GM18519 (cell line): Measurements from ENCODE around the gene FLT1.

Experiments used
- ATAC-seq: cut with Tn5 transposase; IDR thresholded peaks from one replicate; pipeline ENCODE4 v1.9.1; 2021; ENCODE audit warnings: mild to moderate bottlenecking, moderate library complexity; ENCODE audit not compliant: unreplicated experiment, low FRiP score

Gene FLT1

GRCh38 chr13:28273919-28274318 lies 221.0 kb downstream of the FLT1 start:
- no peak for ATAC-seq

DNA sequence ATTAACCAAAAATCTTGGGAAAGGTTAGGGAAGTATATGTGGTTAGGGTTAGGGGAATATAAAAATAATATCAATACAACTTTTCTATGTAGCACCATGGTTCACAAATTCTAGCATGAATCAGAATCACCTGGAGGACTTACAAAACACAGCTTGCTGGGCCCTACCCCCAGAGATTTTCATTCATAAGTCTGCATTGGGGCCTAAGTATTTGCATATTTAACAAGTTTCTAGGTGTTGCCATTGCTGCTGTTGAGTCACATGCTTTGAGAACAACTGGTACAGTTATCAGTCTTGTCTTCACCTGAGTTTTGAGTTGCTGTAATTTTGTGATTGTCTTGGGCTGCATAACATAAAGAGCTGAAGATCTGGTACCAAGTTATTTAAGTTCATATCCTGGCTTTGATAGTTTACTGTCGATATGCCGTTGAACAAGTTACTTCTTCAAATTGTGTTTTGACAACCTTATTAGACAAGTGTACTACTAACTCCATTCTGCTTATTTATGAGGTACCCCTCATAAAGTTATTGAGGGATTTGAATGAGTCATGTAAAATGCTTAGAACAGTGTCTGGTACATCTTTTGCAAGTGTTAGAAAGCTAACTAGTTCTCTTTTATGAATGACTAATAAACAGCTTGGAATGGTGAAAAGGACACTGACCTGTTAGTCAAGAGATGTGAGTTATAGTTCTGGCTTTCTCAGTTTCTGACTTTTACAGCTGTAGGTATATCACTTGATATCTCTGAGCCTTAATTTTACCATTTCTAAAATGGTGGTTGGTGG lies 223.7 kb downstream of the FLT1 start:
- ATAC-seq: no peak

DNA sequence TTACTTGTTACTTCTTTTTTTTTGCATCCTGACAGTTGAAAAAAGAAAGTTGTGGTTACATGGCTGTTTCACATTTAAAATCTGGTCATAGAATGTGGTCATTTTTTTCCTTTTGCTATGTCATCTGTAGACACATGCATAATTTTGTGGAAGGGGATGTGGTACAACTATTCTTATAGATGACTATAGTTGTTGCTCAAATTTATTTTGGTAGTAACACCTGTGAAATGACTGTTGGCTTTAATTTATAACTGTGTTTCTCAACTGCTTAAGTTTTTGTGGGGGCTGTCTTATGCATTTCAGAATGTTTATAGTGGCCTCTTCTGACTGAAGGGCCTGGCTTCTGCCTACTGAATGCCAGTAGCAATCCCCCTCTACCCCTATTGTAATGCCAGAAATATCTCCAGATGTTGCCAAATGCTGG lies 226.1 kb downstream of the FLT1 start:
- peak; percentile 95 for ATAC-seq

DNA sequence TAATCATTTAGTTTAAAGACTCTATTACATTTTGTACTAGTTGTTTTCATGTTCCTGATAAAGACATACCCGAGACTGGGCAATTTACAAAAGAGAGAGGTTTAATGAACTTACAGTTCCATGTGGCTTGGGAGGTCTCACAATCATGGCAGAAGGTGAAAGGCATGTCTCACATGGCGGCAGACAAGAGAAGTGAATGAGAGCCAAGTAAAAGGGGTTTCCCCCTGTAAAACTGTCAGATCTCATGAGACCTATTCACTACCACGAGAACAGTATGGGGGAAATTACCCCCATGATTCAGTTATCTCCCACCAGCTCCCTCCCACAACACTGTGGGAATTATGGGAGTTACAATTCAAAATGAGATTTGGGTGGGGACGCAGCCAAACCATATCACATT lies 227.4 kb downstream of the FLT1 start:
- ATAC-seq: no peak

DNA sequence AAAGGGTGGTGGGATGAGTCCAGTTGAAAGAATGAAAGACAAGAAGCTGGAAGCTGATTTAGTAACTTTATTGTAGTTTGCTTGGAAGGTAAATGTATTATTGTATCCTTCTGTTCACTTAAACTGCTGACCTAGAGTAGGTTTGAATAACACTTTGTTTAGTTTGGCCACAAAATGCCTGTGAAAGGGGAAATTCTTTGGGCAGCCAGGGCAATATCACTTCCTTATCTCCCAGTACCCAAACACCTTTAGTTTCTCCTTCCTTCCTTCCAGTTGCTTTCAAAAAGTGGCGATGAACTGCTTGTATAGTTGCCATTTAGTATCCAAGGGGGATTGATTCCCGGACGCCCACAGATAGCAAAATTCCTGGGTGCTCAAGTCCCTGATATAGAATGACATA lies 236.5 kb downstream of the FLT1 start:
- ATAC-seq: no peak

GRCh38 chr13:28257305-28257704 lies 237.6 kb downstream of the FLT1 start:
- no peak for ATAC-seq

- ATAC-seq: no peak
Observed at GRCh38 chr13:28252547-28252946, 242.4 kb downstream of the FLT1 start.

- ATAC-seq: no peak
Observed at GRCh38 chr13:28251466-28251865, 243.5 kb downstream of the FLT1 start.

DNA sequence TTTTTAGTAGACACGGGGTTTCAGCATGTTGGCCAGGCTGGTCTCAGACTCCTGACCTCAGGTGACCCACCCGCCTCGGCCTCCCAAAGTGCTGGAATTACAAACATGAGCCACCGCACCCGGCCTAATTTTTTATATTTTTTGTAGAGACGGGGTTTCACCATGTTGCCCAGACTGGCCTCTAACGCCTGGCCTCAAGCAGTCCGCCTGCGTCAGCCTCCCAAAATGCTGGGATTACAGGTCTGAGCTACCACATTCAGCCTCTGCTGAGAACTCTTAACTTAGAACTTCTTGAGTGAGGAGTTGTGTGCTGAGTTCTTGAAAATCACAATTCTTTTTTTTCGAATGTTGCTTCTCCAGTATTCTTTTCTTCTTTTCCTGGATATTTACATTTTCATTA lies 244.4 kb downstream of the FLT1 start:
- ATAC-seq: no peak
